Mucosa of descending colon (tissue), 3 donors: ENCODE measurements around the gene RAPGEF2. TPM values are rescaled to one million over a fixed set of nuclear protein-coding genes. Genes with fewer than 3 reads are reported as not detected.

Experiments
- ATAC-seq: fragments of 200-7000 bp; cut with Tn5 transposase; one replicate; pipeline ENCODE4 v1.9.1; 2020; ENCODE audit warnings: mild to moderate bottlenecking, moderate library complexity
- DNase-seq, 3 donors: peaks; one replicate each; pipeline ENCODE4 v3.0.0-alpha.2; 2020
- H3K36me3 ChIP-seq: fragments of 200-600 bp; one replicate; pipeline ENCODE4 v1.8.0; 2021; ENCODE audit warnings: low read depth, mild to moderate bottlenecking
- H3K4me1 ChIP-seq: fragments of 200-600 bp; one replicate; pipeline ENCODE4 v1.8.0; 2021; ENCODE audit warnings: low read depth, mild to moderate bottlenecking
- H3K4me3 ChIP-seq: fragments of 200-600 bp; one replicate; pipeline ENCODE4 v1.8.0; 2021; ENCODE audit warnings: mild to moderate bottlenecking
- H3K9me3 ChIP-seq: fragments of 200-600 bp; one replicate; pipeline ENCODE4 v1.8.0; 2021; ENCODE audit warnings: mild to moderate bottlenecking
- intact Hi-C, 2 donors: fragments of 100-400 bp; cut with DNase I in 1 of 2; cut with micrococcal nuclease in 1 of 2; formaldehyde crosslinking; loops; one replicate each; pipeline versions ENCODE4 v1.11.0 to v1.11.1; 2022; cut with DNase I, micrococcal nuclease
- microRNA-seq: library from miRNA; unstranded; fragments of <30 nt; microRNA quantifications from one replicate; pipeline ENCODE4, GENCODE V29; 2019
- total RNA-seq, 3 donors: library from RNA; stranded (reverse); fragmentation: NEBNext Ultra II Directional in 2 of 3; extraction: Animal tissue kit (Norgen Biotek cat#: 25700) in 2 of 3; gene quantifications; one replicate each; pipeline versions ENCODE4 v1.2.1 to v1.2.4, GENCODE V29; 2021 to 2023
- TF ChIP-seq, protein P1 (sequence below): fragments of 200-600 bp; IDR thresholded peaks from one replicate; pipeline ENCODE4 v1.8.0; 2022; ENCODE audit warnings: antibody characterized with exemption, mild to moderate bottlenecking
- donor health status: DM: no; HTN: no; CAD: no; lungs with moderate emphysema.
- donor health status: DM: no; HTN: no; CAD: no.
- donor health status: DM: no; HTN: yes; CAD: no.

Gene RAPGEF2
- total RNA-seq, 3 donors from 2014 or later: 42.8 to 68.2 (median 55.1) TPM

DNA sequence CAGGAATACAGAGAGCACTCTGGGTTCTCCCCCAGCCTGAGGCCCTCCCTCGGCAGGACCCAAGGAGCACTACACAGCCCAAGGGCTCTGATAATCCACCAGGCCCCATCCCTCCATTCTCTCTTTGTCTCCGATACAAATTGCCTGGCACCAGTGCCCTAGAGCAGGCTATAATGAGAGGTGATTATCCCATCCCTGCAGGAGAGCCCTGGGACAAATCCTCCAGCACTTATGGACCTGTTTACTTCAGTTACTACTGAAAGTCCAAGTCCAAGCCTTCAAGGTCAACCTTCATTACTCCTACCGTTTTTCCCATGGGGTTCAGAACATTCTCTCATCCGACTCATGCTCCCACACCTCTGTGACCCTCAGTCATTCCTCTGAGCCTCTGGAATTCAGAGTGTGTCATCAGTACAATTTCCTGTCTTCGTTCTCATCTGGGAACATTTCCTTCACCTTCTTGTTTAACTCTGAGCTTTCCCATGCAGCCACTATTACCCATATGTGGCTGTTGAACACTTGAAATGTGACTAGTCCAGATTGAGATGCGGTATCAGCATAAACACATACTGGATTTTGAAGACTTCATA lies 299.0 kb downstream of the RAPGEF2 start:
- Histone ChIP-seq H3K36me3 (no peaks in the 10 kb centered on the region), H3K4me3 (no peak overlapping the region), H3K4me1 (no peaks in the 10 kb centered on the region), H3K9me3 (no peaks in the 10 kb centered on the region)
- DNase-seq: no peak
- intact Hi-C loops: no loop called here
- TF ChIP-seq, protein P1, sequence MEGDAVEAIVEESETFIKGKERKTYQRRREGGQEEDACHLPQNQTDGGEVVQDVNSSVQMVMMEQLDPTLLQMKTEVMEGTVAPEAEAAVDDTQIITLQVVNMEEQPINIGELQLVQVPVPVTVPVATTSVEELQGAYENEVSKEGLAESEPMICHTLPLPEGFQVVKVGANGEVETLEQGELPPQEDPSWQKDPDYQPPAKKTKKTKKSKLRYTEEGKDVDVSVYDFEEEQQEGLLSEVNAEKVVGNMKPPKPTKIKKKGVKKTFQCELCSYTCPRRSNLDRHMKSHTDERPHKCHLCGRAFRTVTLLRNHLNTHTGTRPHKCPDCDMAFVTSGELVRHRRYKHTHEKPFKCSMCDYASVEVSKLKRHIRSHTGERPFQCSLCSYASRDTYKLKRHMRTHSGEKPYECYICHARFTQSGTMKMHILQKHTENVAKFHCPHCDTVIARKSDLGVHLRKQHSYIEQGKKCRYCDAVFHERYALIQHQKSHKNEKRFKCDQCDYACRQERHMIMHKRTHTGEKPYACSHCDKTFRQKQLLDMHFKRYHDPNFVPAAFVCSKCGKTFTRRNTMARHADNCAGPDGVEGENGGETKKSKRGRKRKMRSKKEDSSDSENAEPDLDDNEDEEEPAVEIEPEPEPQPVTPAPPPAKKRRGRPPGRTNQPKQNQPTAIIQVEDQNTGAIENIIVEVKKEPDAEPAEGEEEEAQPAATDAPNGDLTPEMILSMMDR: no peak
- ATAC-seq: no peak

Small RNA genes within 50 kb of the gene (microRNA-seq; reads per million reads assigned to microRNA genes)
- gene MIR3688-1 (not detected), gene MIR3688-2 (not detected)
